ENCODE results near the gene ITGA2B. TPM values are rescaled to one million over a fixed set of nuclear protein-coding genes. Genes with fewer than 3 reads are reported as not detected.
A peak's percentile ranks its signal among the peaks of the same experiment; 100 is the strongest.

ITGA2B gene
- total and polyA plus RNA-seq, 10 of the 15 experiments (the other 5 are each of a cell fraction or from before 2014, with no cell fraction given) = 0.04 to 0.51 (median 0.21) TPM; not detected in 1

DNA sequence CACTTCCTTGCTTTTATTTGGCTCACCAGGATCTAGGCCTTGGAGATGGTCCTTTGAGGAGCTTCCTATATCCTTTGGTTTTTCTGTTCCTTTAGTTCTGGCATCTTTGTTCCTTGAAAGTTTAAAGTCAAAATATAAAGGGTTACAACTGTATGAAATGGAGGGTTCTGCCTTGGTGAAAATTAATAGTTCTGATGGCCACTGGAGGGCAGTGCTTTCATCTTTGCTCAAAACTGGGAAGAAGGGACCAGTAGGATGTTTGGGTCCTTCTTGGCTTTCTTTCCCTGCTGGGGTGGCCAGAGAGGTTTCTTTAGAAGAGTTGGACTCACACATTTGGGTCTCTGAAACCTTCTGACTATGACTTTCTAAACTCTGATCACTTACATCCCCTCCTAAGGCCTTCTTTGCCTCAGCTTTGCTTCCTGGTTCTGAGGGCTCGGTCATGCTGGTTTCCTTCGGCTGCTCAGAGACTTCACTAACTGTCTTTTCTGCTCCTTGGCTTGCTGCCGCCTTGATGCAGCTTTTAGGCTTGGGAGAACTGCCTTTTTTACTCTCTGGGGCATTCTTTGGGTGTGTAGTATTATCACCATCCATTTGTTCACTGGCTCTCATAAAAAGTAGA is 10.9 kb upstream of the ITGA2B start:
- ATAC-seq = peak; percentile 60
- peaks cover 19 to 37% of the 10 kb centered on the region in 2 experiments for H3K36me3 ChIP-seq (ENCODE audit: control insufficient read depth in 2 of 2, insufficient read depth in 2 of 2, low read length in 1 of 2)
- POLR2A ChIA-PET = interaction anchor here (0.5 to 1.5 kb wide), 2 partner anchors 42 to 260 kb away, joined by 4 to 5 read pairs; no protein-coding TSS in a partner anchor
- no peak overlapping the region for H3K4me3 ChIP-seq
- no TSS peak for BruUV-seq (replicated peaks)
- in situ Hi-C loops (cut with MboI) = no loop called here
- intact Hi-C loops (cut with micrococcal nuclease; ENCODE audit: unreplicated experiment) = loop anchor here (1.0 kb wide), 1 partner anchor 123 kb away; no protein-coding TSS in a partner anchor
- H3K9me3 ChIP-seq (replicated peaks; ENCODE audit: control insufficient read depth, insufficient read depth, low read length) = no peaks in the 10 kb centered on the region
- H2AFZ ChIP-seq (ENCODE audit: control insufficient read depth, low read depth, low read length) = no peak overlapping the region
- no peaks in the 10 kb centered on the region for H4K20me1 ChIP-seq (ENCODE audit: control insufficient read depth, insufficient read depth)
- no peak for DNase-seq (ENCODE audit: low read depth, low spot score)
- SMC1A ChIA-PET (ENCODE audit: uncharacterized antibody, unreplicated experiment) = interaction anchor here (0.6 to 3.3 kb wide), 5 partner anchors 9 to 123 kb away, joined by 3 to 16 read pairs (median 4); no protein-coding TSS in a partner anchor
- peak; percentile 27 for FAIRE-seq
- no peak overlapping the region for H3K9ac ChIP-seq (ENCODE audit: control insufficient read depth, insufficient read depth, low read length)
- H3K79me2 ChIP-seq (ENCODE audit: control insufficient read depth, insufficient read depth, low read length) = no peaks in the 10 kb centered on the region
- whole genome bisulfite sequencing (ENCODE audit: insufficient coverage, insufficient replicate concordance, low lambda C conversion rate, missing lambda C conversion rate) = 45% methylated on average over 3 of the region's 3 CpGs
- CTCF ChIA-PET = interaction anchor here (1.1 to 8.1 kb wide), 6 partner anchors 23 to 421 kb away, joined by 3 to 97 read pairs (median 4); no protein-coding TSS in a partner anchor
- H3K4me1 ChIP-seq (ENCODE audit: control insufficient read depth, insufficient read depth, low read length) = peaks cover 11% of the 10 kb centered on the region
- no peak overlapping the region for H3K4me2 ChIP-seq (ENCODE audit: control insufficient read depth, insufficient read depth)
- no peak overlapping the region; the same call in 1 of the 2 replicates for H3K27ac ChIP-seq (ENCODE audit: control insufficient read depth, insufficient read depth)
- no peaks in the 10 kb centered on the region for H3K27me3 ChIP-seq (replicated peaks in 1 of 2; ENCODE audit: control insufficient read depth in 2 of 2, insufficient read depth in 2 of 2, low read length in 1 of 2)
- TF ChIP-seq RAD21 (IDR thresholded peaks at IDR 0.05; ENCODE audit: insufficient read depth, low read depth, low read length) (peak; percentile 67), DPF2 (IDR thresholded peaks at IDR 0.05) (no peak), ZNF622 (IDR thresholded peaks at IDR 0.05) (no peak), BCL11A (IDR thresholded peaks at IDR 0.05; ENCODE audit: low read depth, low read length) (no peak), NR2C1 (IDR thresholded peaks at IDR 0.05) (no peak), EP300 (IDR thresholded peaks at IDR 0.05; ENCODE audit: borderline replicate concordance in 1 of 2, control insufficient read depth in 1 of 2, low read depth in 2 of 2, low read length in 2 of 2) (no peak), CHD2 (IDR thresholded peaks at IDR 0.05; ENCODE audit: borderline replicate concordance, low read depth, low read length) (no peak), PAX5 (IDR thresholded peaks at IDR 0.05; ENCODE audit: borderline replicate concordance, low read depth, low read length) (no peak), POLR2AphosphoS5 (IDR thresholded peaks at IDR 0.05; ENCODE audit: low read length) (no peak), SMC3 (IDR thresholded peaks at IDR 0.05; ENCODE audit: borderline replicate concordance, low read length) (peak; percentile 59)
- TF ChIP-seq, protein P1, sequence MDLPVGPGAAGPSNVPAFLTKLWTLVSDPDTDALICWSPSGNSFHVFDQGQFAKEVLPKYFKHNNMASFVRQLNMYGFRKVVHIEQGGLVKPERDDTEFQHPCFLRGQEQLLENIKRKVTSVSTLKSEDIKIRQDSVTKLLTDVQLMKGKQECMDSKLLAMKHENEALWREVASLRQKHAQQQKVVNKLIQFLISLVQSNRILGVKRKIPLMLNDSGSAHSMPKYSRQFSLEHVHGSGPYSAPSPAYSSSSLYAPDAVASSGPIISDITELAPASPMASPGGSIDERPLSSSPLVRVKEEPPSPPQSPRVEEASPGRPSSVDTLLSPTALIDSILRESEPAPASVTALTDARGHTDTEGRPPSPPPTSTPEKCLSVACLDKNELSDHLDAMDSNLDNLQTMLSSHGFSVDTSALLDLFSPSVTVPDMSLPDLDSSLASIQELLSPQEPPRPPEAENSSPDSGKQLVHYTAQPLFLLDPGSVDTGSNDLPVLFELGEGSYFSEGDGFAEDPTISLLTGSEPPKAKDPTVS (IDR thresholded peaks at IDR 0.05; ENCODE audit: low read depth, low read length) = no peak
- TF ChIP-seq, protein P2, sequence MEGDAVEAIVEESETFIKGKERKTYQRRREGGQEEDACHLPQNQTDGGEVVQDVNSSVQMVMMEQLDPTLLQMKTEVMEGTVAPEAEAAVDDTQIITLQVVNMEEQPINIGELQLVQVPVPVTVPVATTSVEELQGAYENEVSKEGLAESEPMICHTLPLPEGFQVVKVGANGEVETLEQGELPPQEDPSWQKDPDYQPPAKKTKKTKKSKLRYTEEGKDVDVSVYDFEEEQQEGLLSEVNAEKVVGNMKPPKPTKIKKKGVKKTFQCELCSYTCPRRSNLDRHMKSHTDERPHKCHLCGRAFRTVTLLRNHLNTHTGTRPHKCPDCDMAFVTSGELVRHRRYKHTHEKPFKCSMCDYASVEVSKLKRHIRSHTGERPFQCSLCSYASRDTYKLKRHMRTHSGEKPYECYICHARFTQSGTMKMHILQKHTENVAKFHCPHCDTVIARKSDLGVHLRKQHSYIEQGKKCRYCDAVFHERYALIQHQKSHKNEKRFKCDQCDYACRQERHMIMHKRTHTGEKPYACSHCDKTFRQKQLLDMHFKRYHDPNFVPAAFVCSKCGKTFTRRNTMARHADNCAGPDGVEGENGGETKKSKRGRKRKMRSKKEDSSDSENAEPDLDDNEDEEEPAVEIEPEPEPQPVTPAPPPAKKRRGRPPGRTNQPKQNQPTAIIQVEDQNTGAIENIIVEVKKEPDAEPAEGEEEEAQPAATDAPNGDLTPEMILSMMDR (IDR thresholded peaks at IDR 0.05 in 2 of 3, conservative IDR thresholded peaks at IDR 0.05 in 1 of 3; ENCODE audit: control insufficient read depth in 2 of 3, extremely low read depth in 1 of 3, insufficient read depth in 1 of 3, low read depth in 3 of 3, low read length in 3 of 3) = peak; percentile 51 to 55 (median 54); a peak in 5 of 6 replicates
- TF ChIP-seq, protein P3, sequence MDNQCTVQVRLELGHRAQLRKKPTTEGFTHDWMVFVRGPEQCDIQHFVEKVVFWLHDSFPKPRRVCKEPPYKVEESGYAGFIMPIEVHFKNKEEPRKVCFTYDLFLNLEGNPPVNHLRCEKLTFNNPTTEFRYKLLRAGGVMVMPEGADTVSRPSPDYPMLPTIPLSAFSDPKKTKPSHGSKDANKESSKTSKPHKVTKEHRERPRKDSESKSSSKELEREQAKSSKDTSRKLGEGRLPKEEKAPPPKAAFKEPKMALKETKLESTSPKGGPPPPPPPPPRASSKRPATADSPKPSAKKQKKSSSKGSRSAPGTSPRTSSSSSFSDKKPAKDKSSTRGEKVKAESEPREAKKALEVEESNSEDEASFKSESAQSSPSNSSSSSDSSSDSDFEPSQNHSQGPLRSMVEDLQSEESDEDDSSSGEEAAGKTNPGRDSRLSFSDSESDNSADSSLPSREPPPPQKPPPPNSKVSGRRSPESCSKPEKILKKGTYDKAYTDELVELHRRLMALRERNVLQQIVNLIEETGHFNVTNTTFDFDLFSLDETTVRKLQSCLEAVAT (IDR thresholded peaks at IDR 0.05) = no peak
- TF ChIP-seq, protein P4, sequence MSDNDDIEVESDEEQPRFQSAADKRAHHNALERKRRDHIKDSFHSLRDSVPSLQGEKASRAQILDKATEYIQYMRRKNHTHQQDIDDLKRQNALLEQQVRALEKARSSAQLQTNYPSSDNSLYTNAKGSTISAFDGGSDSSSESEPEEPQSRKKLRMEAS (IDR thresholded peaks at IDR 0.05; ENCODE audit: low read depth, low read length) = no peak
- RAD21 ChIA-PET (ENCODE audit: unreplicated experiment) = interaction anchor here (5.3 kb wide), 1 partner anchor 123 kb away, joined by 31 read pairs; no protein-coding TSS in a partner anchor

Measured in GM12878 (cell line).